Caco-2 (cell line): Measurements from ENCODE around the gene CDRT4. TPM values are rescaled to one million over a fixed set of nuclear protein-coding genes. Genes with fewer than 3 reads are reported as not detected.

ENCODE experiments used
- BruUV-seq: library from RNA; stranded (reverse); fragments of 400-500 nt; replicated peaks from 2 replicates; lab custom pipeline; 2021; lab: Mats Ljungman, UMichigan
- CTCF ChIA-PET: fragments of 300-600 bp; sonication (Branson Sonifier 250); formaldehyde crosslinking; loops from one replicate; lab custom pipeline; 2022; ENCODE audit warnings: antibody characterized with exemption; lab: Charles Lee
- POLR2A ChIA-PET: fragments of 300-600 bp; sonication (Branson Sonifier 250); formaldehyde crosslinking; loops from one replicate; lab custom pipeline; 2022; ENCODE audit warnings: antibody characterized with exemption; lab: Charles Lee
- DNase-seq, 2 experiments: peaks; one replicate each; pipeline versions ENCODE4 v3.0.0 to v3.0.0-alpha.2; 2020 to 2022
- H3K27me3 ChIP-seq: replicated peaks from 2 replicates; pipeline ENCODE4 v1.6.0; 2011; ENCODE audit warnings: low read length; ENCODE audit not compliant: control insufficient read depth, insufficient read depth
- H3K36me3 ChIP-seq: 2 replicates; pipeline ENCODE4 v1.5.1; 2011; ENCODE audit warnings: low read length; ENCODE audit not compliant: control insufficient read depth, insufficient read depth
- H3K4me1 ChIP-seq: fragments of 250-450 bp; sonication (Bioruptor Pico); 2 replicates; pipeline ENCODE4 v1.5.1; 2020; ENCODE audit warnings: mild to moderate bottlenecking
- H3K4me3 ChIP-seq: 2 replicates; pipeline ENCODE4 v1.5.1; 2011; ENCODE audit warnings: low read depth, mild to moderate bottlenecking, control low read depth, low read length
- H3K9me3 ChIP-seq: fragments of 250-450 bp; sonication (Bioruptor Pico); 2 replicates; pipeline ENCODE4 v1.5.1; 2020; ENCODE audit warnings: mild to moderate bottlenecking, moderate library complexity
- H3K27ac Mint-ChIP-seq: one replicate; pipeline ENCODE4 v1.8.0; 2022; ENCODE audit warnings: mixed read lengths; ENCODE audit not compliant: unreplicated experiment
- H3K27me3 Mint-ChIP-seq: one replicate; pipeline ENCODE4 v1.8.0; 2022; ENCODE audit warnings: mixed read lengths; ENCODE audit not compliant: insufficient read depth, unreplicated experiment
- H3K36me3 Mint-ChIP-seq: one replicate; pipeline ENCODE4 v1.8.0; 2022; ENCODE audit warnings: mild to moderate bottlenecking, mixed read lengths; ENCODE audit not compliant: insufficient read depth, unreplicated experiment
- H3K4me1 Mint-ChIP-seq: one replicate; pipeline ENCODE4 v1.8.0; 2022; ENCODE audit warnings: low read depth, mixed read lengths; ENCODE audit not compliant: unreplicated experiment
- H3K4me3 Mint-ChIP-seq: one replicate; pipeline ENCODE4 v1.8.0; 2022; ENCODE audit warnings: mild to moderate bottlenecking, moderate library complexity, mixed read lengths; ENCODE audit not compliant: unreplicated experiment
- H3K9me3 Mint-ChIP-seq: one replicate; pipeline ENCODE4 v1.8.0; 2022; ENCODE audit warnings: mixed read lengths; ENCODE audit not compliant: unreplicated experiment
- intact Hi-C: fragments of 100-400 bp; cut with micrococcal nuclease; formaldehyde crosslinking; loops from one replicate; pipeline ENCODE4 v1.10.0; 2022; ENCODE audit not compliant: unreplicated experiment
- total RNA-seq: library from RNA; stranded (reverse); gene quantifications from 2 replicates; pipeline ENCODE4 v1.2.3, GENCODE V29; 2022
- TF ChIP-seq, protein P1 (sequence below), 2 experiments: fragments of 200-600 bp in 1 of 2; IDR thresholded peaks; 1 replicate in 1 of 2; 2 replicates in 1 of 2; pipeline versions ENCODE4 v1.5.1 to v1.8.0; 2011 to 2022; ENCODE audit warnings: antibody characterized with exemption in 1 of 2, control low read depth in 1 of 2, inconsistent platforms in 1 of 2, low read depth in 1 of 2, low read length in 1 of 2, mild to moderate bottlenecking in 1 of 2, moderate library complexity in 1 of 2; ENCODE audit not compliant: insufficient read depth in 1 of 2, severe bottlenecking in 1 of 2, unreplicated experiment in 1 of 2

The CDRT4 gene
- total RNA-seq, 1 experiment from 2014 or later, result 6.3 TPM

DNA sequence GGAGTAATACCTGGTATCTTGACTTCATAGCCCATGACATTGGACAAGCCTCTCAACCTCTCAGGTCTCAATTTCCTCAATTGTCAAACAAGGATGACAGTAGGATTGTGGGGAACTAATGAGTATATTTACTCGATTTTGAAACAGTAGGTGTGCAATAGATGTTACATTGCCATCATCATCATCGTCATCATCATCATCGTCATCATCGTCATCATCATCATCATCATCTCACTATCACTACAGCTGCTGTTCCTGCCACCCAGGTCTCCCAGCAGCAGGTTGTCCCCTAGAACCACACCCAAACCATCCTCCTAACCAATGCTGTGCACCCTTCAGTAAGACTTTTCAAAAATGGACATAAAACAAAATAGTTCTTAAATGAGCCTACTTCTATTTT lies 24.8 kb upstream of the CDRT4 start:
- DNase-seq, result no peak
- ChIA-PET CTCF (interaction anchor here (1.4 kb wide), 1 partner anchor 11 kb away, joined by 4 read pairs; no protein-coding TSS in a partner anchor), POLR2A (no interaction called here)
- H3K27ac Mint-ChIP-seq, result no peak overlapping the region
- H3K4me1 Mint-ChIP-seq, result peaks cover 6% of the 10 kb centered on the region
- no peaks in the 10 kb centered on the region for H3K4me1 ChIP-seq
- no TSS peak for BruUV-seq
- no peaks in the 10 kb centered on the region for H3K9me3 ChIP-seq
- no peaks in the 10 kb centered on the region for H3K36me3 Mint-ChIP-seq
- TF ChIP-seq, protein P1, sequence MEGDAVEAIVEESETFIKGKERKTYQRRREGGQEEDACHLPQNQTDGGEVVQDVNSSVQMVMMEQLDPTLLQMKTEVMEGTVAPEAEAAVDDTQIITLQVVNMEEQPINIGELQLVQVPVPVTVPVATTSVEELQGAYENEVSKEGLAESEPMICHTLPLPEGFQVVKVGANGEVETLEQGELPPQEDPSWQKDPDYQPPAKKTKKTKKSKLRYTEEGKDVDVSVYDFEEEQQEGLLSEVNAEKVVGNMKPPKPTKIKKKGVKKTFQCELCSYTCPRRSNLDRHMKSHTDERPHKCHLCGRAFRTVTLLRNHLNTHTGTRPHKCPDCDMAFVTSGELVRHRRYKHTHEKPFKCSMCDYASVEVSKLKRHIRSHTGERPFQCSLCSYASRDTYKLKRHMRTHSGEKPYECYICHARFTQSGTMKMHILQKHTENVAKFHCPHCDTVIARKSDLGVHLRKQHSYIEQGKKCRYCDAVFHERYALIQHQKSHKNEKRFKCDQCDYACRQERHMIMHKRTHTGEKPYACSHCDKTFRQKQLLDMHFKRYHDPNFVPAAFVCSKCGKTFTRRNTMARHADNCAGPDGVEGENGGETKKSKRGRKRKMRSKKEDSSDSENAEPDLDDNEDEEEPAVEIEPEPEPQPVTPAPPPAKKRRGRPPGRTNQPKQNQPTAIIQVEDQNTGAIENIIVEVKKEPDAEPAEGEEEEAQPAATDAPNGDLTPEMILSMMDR (IDR thresholded peaks at IDR 0.05; ENCODE audit: insufficient read depth in 1 of 2, low read depth in 1 of 2, low read length in 1 of 2, severe bottlenecking in 1 of 2, unreplicated experiment in 1 of 2), result no peak
- no peaks in the 10 kb centered on the region for H3K36me3 ChIP-seq
- H3K4me3 Mint-ChIP-seq, result no peak overlapping the region
- H3K27me3 Mint-ChIP-seq, result no peaks in the 10 kb centered on the region
- intact Hi-C loops, result no loop called here
- no peaks in the 10 kb centered on the region for H3K27me3 ChIP-seq
- no peak overlapping the region for H3K4me3 ChIP-seq
- no peaks in the 10 kb centered on the region for H3K9me3 Mint-ChIP-seq

DNA sequence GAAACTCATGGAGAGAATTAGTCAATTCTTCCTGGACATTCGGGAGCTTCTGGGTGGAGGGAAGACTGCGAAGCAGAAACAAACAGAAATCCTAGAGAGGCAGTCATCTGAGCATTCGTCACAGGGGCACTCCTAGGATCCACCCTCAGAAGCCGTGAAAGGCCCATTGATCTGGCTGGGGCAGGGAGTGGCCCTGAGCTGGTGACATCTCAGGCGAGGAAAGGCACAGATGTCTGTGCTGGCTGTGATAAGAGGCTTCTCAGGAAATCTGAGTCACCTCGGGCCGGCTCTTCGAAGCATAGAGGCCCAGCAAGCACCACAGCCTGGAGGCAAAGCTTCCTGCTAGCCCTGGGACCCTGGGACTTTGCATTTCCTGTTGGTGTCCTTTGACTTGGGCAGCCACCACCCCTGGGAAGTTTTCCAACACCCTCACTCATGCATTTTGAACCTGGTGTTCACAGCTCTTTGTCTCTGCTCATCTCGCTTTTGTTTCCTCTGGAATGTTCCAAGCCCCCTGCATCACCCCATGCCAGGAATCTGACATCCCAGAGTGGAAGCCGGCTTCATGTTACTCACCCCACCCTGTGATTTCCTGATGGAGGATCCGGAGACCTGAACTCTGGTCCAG lies 23.3 kb upstream of the CDRT4 start:
- DNase-seq, result peak; percentile 1 to 57
- ChIA-PET CTCF (interaction anchor here (1.4 kb wide), 1 partner anchor 12 kb away, joined by 4 read pairs; no protein-coding TSS in a partner anchor), POLR2A (no interaction called here)

DNA sequence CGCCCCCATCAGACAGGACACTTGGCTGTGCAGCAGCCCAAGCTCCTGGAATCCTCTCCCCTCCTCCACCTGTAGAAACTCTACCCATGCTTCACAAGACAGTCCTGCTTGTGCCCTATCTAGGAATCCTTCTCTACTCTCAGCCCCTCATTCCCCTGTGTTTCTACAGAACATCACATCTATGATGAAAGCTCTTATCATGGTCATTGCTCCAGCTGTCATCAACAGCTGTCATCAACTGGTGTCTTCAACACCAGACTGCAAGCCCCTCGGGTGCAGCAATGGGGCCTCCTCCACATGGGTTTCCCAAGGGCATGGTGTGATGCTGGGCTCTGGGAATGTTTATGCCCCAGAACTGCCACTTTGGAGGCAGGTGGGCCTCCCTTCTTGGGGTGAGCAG lies 21.1 kb upstream of the CDRT4 start:
- POLR2A ChIA-PET, result no interaction called here
- Mint-ChIP-seq H3K4me1 (peaks cover 20% of the 10 kb centered on the region), H3K36me3 (no peaks in the 10 kb centered on the region), H3K9me3 (no peaks in the 10 kb centered on the region), H3K27ac (no peak overlapping the region), H3K4me3 (no peak overlapping the region), H3K27me3 (no peaks in the 10 kb centered on the region)
- intact Hi-C loops, result no loop called here
- Histone ChIP-seq H3K4me1 (0 out of 2 replicates have a peak, but pooled peaks cover 5% of the 10 kb centered on the region), H3K4me3 (no peak overlapping the region), H3K9me3 (no peaks in the 10 kb centered on the region), H3K27me3 (no peaks in the 10 kb centered on the region), H3K36me3 (no peaks in the 10 kb centered on the region)
- CTCF ChIA-PET, result interaction anchor here (0.7 kb wide), 1 partner anchor 24 kb away, joined by 3 read pairs; no protein-coding TSS in a partner anchor
- TF ChIP-seq, protein P1 (IDR thresholded peaks at IDR 0.05; ENCODE audit: insufficient read depth in 1 of 2, low read depth in 1 of 2, low read length in 1 of 2, severe bottlenecking in 1 of 2, unreplicated experiment in 1 of 2), result no peak
- BruUV-seq, result no TSS peak
- no peak for DNase-seq

More for the DNA sequence above, 23.3 kb upstream of the CDRT4 start:
- Histone ChIP-seq H3K36me3 (no peaks in the 10 kb centered on the region), H3K4me1 (no peaks in the 10 kb centered on the region), H3K4me3 (no peak overlapping the region), H3K9me3 (no peaks in the 10 kb centered on the region), H3K27me3 (no peaks in the 10 kb centered on the region)
- no TSS peak for BruUV-seq
- Mint-ChIP-seq H3K9me3 (no peaks in the 10 kb centered on the region), H3K4me3 (no peak overlapping the region), H3K27ac (no peak overlapping the region), H3K4me1 (peaks cover 11% of the 10 kb centered on the region), H3K36me3 (no peaks in the 10 kb centered on the region), H3K27me3 (no peaks in the 10 kb centered on the region)
- intact Hi-C loops, result no loop called here
- TF ChIP-seq, protein P1 (IDR thresholded peaks at IDR 0.05; ENCODE audit: insufficient read depth in 1 of 2, low read depth in 1 of 2, low read length in 1 of 2, severe bottlenecking in 1 of 2, unreplicated experiment in 1 of 2), result no peak
